Measurements from ENCODE around the gene HINT3. TPM values are rescaled to one million over a fixed set of nuclear protein-coding genes. Genes with fewer than 3 reads are reported as not detected.

HINT3 gene
- total and polyA plus RNA-seq, 2 donors (not counting 3 experiments of a cell fraction or from before 2014, with no cell fraction given), result 1.8 to 8.4 TPM

- H3K9me3 ChIP-seq (replicated peaks; ENCODE audit: control insufficient read depth, insufficient read depth, low read length), result no peaks in the 10 kb centered on the region
- POLR2A ChIA-PET, result no interaction called here
- no peak overlapping the region for H3K9ac ChIP-seq (replicated peaks; ENCODE audit: extremely low read depth, insufficient read depth, low read length)
- no peak overlapping the region for H2AFZ ChIP-seq (ENCODE audit: low read depth, low read length)
- no peak overlapping the region for H3K27ac ChIP-seq (ENCODE audit: insufficient read depth, low read depth, low read length)
- intact Hi-C loops (cut with micrococcal nuclease), result no loop called here
- H4K20me1 ChIP-seq (replicated peaks; ENCODE audit: control insufficient read depth, extremely low read depth, insufficient read depth, low read length), result no peaks in the 10 kb centered on the region
- no peak overlapping the region for H3K4me3 ChIP-seq (replicated peaks in 1 of 3; ENCODE audit: insufficient read depth in 1 of 3, low read depth in 1 of 3, low read length in 3 of 3)
- DNase-seq (ENCODE audit: low read depth, low spot score) (no peak), FAIRE-seq (no peak)
- H3K79me2 ChIP-seq (ENCODE audit: control insufficient read depth, insufficient read depth, low read length), result no peaks in the 10 kb centered on the region
- H3K4me1 ChIP-seq (ENCODE audit: control insufficient read depth, extremely low read depth, insufficient read depth, low read length), result no peaks in the 10 kb centered on the region
- CTCF ChIA-PET, result interaction anchor here (1.1 to 2.6 kb wide), 6 partner anchors 10 to 134 kb away, joined by 3 to 6 read pairs (median 4); partner anchors contain the start of genes HINT3 and NCOA7
- no peak overlapping the region for H3K4me2 ChIP-seq (ENCODE audit: insufficient read depth, low read length)
- H3K9me1 ChIP-seq (replicated peaks; ENCODE audit: control insufficient read depth, extremely low read depth, insufficient read depth, low read length), result no peaks in the 10 kb centered on the region
- dilution Hi-C loops (cut with MboI; ENCODE audit: extremely low pct_ligation_motif_present, low sequenced_read_pairs), result no loop called here
- H3K36me3 ChIP-seq (ENCODE audit: control insufficient read depth in 2 of 2, extremely low read depth in 1 of 2, insufficient read depth in 2 of 2, low read length in 2 of 2), result peaks cover 27 to 32% of the 10 kb centered on the region in 2 experiments
- no TSS peak for BruUV-seq (replicated peaks)
- TF ChIP-seq JUN (IDR thresholded peaks at IDR 0.05; ENCODE audit: borderline replicate concordance, insufficient read depth, insufficient read length, low read depth) (no peak), MAX (IDR thresholded peaks at IDR 0.05; ENCODE audit: insufficient read depth, insufficient read length) (no peak), POLR2AphosphoS5 (IDR thresholded peaks at IDR 0.05; ENCODE audit: insufficient read depth, low read depth, low read length) (no peak), FOS (IDR thresholded peaks at IDR 0.05; ENCODE audit: borderline replicate concordance, insufficient read depth, low read length) (no peak), MYC (IDR thresholded peaks at IDR 0.05; ENCODE audit: low read depth, low read length) (no peak), POLR2A (IDR thresholded peaks at IDR 0.05; ENCODE audit: low read depth, low read length) (no peak), GATA2 (IDR thresholded peaks at IDR 0.05; ENCODE audit: insufficient read depth, insufficient read length, low read depth, low read length) (no peak), EZH2 (IDR thresholded peaks at IDR 0.05; ENCODE audit: borderline replicate concordance, low read depth, low read length, severe bottlenecking) (no peak), CTCF (IDR thresholded peaks at IDR 0.05; ENCODE audit: extremely low read depth in 1 of 2, insufficient read depth in 1 of 2, low read depth in 1 of 2, low read length in 2 of 2) (no peak)
- H3K27me3 ChIP-seq (ENCODE audit: control insufficient read depth in 2 of 2, insufficient read depth in 2 of 2, low read length in 2 of 2), result no peaks in the 10 kb centered on the region
These were observed 31.7 kb upstream of the HINT3 start for GRCh38 chr6:125924697-125925358.

Measured in endothelial cell of umbilical vein (primary cell).